Brain microvascular endothelial cell (primary cell): ENCODE results near the gene SELP.

Experiments used
- DNase-seq: peaks from one replicate; pipeline ENCODE4 v3.0.0-alpha.2; 2020
- H3K27ac ChIP-seq: fragments of 250-450 bp; sonication (Bioruptor Pico); 2 replicates; pipeline ENCODE4 v1.5.1; 2020; ENCODE audit warnings: mild to moderate bottlenecking, moderate library complexity
- H3K27me3 ChIP-seq: fragments of 250-450 bp; sonication (Bioruptor Pico); replicated peaks from 2 replicates; pipeline ENCODE4 v1.5.1; 2020; ENCODE audit warnings: mild to moderate bottlenecking
- H3K36me3 ChIP-seq: fragments of 250-450 bp; sonication (Bioruptor Pico); replicated peaks from 2 replicates; pipeline ENCODE4 v1.5.1; 2020; ENCODE audit warnings: mild to moderate bottlenecking
- H3K4me3 ChIP-seq: 2 replicates; pipeline ENCODE4 v1.5.1; 2011; ENCODE audit warnings: low read depth, mild to moderate bottlenecking, control low read depth, low read length, moderate library complexity
- in situ Hi-C: cut with HindIII; loops from 2 replicates; pipeline ENCODE4 v1.10.0; 2017; ENCODE audit warnings: low sequenced_read_pairs, low pct_ligation_motif_present
- TF ChIP-seq, protein P1 (sequence below): IDR thresholded peaks from 2 replicates; pipeline ENCODE4 v1.5.1; 2011; ENCODE audit warnings: low read depth, mild to moderate bottlenecking, moderate library complexity, low read length, control low read depth, inconsistent platforms; ENCODE audit errors: missing control alignments

The SELP gene

GRCh38 chr1:169574336-169574735 lies 55.6 kb downstream of the SELP start:
- TF ChIP-seq, protein P1, sequence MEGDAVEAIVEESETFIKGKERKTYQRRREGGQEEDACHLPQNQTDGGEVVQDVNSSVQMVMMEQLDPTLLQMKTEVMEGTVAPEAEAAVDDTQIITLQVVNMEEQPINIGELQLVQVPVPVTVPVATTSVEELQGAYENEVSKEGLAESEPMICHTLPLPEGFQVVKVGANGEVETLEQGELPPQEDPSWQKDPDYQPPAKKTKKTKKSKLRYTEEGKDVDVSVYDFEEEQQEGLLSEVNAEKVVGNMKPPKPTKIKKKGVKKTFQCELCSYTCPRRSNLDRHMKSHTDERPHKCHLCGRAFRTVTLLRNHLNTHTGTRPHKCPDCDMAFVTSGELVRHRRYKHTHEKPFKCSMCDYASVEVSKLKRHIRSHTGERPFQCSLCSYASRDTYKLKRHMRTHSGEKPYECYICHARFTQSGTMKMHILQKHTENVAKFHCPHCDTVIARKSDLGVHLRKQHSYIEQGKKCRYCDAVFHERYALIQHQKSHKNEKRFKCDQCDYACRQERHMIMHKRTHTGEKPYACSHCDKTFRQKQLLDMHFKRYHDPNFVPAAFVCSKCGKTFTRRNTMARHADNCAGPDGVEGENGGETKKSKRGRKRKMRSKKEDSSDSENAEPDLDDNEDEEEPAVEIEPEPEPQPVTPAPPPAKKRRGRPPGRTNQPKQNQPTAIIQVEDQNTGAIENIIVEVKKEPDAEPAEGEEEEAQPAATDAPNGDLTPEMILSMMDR = no peak
- in situ Hi-C loops = no loop called here
- Histone ChIP-seq H3K27me3 (no peaks in the 10 kb centered on the region), H3K4me3 (no peak overlapping the region), H3K36me3 (no peaks in the 10 kb centered on the region), H3K27ac (no peak overlapping the region)
- DNase-seq = no peak

- H3K4me3 ChIP-seq = no peak overlapping the region
- in situ Hi-C loops = no loop called here
- TF ChIP-seq, protein P1 = no peak
- no peaks in the 10 kb centered on the region for H3K27me3 ChIP-seq
- DNase-seq = no peak
- H3K36me3 ChIP-seq = no peaks in the 10 kb centered on the region
- H3K27ac ChIP-seq = no peak overlapping the region
These were observed 57.7 kb downstream of the SELP start for GRCh38 chr1:169572187-169572586.

DNA sequence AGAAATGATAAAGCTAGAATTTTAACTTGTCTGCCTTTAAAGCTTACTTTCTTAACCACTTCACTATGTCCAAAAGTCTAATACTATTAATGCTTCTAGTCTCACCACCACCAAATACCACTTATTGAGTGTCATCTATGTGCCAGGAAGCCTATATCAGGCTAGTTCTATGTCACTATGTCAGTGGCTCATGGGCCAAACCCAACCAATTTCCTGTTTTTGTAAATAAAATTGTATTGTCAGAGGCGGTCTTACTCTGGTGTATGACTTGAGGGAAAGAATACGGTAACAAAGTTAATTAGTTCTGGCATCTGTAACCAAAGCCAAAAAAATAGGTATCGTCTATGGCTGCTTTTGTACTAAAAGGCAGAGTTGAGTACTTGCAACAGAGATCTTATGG lies 58.5 kb downstream of the SELP start:
- no peak for DNase-seq
- TF ChIP-seq, protein P1 = no peak
- no peaks in the 10 kb centered on the region for H3K27me3 ChIP-seq
- H3K4me3 ChIP-seq = no peak overlapping the region
- no peak overlapping the region for H3K27ac ChIP-seq
- H3K36me3 ChIP-seq = no peaks in the 10 kb centered on the region
- in situ Hi-C loops = no loop called here

- H3K36me3 ChIP-seq = no peaks in the 10 kb centered on the region
- no peak overlapping the region for H3K27ac ChIP-seq
- TF ChIP-seq, protein P1 = no peak
- H3K27me3 ChIP-seq = no peaks in the 10 kb centered on the region
- DNase-seq = no peak
- H3K4me3 ChIP-seq = no peak overlapping the region
- in situ Hi-C loops = no loop called here
These were observed 59.8 kb downstream of the SELP start for GRCh38 chr1:169570172-169570574.

DNA sequence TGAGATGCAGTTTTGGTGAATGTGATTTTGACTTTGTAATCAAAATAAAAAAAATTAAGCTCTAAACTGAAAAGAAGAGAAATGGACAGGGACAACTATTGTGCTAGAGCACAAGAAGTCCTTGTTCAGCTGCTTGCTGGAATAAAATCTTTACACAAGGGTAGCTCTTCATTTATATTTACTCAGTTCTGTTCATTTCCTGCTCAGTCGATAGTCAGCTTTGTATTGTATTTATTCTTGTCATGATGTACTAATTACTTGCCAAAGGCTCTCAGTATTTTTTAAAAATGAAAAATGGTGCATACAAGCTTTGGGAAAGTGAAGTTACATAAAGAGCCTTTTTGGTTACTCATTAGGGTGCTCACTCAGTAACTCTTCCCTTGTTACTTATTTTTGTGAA lies 61.4 kb downstream of the SELP start:
- TF ChIP-seq, protein P1 = no peak
- no peaks in the 10 kb centered on the region for H3K36me3 ChIP-seq
- H3K27me3 ChIP-seq = no peaks in the 10 kb centered on the region
- no peak overlapping the region for H3K27ac ChIP-seq
- no peak for DNase-seq
- H3K4me3 ChIP-seq = no peak overlapping the region
- in situ Hi-C loops = no loop called here
